Keratinocyte (primary cell): ENCODE data around the gene ABLIM2. TPM values are rescaled to one million over a fixed set of nuclear protein-coding genes. Genes with fewer than 3 reads are reported as not detected.

ENCODE experiments used
- DNase-seq: peaks from one replicate; pipeline ENCODE4 v3.0.0-alpha.2; 2011; ENCODE audit warnings: low read depth, missing footprints, low spot score
- FAIRE-seq: peaks from 2 replicates; lab custom pipeline; 2011; peaks lifted over from hg19 to GRCh38; lab: Jason Lieb, UNC
- H2AFZ ChIP-seq: 2 replicates; pipeline ENCODE4 v1.6.0; 2012; ENCODE audit warnings: low read length, control low read depth, inconsistent platforms; ENCODE audit not compliant: control insufficient read depth
- H3K27ac ChIP-seq: 2 replicates; pipeline ENCODE4 v1.5.1; 2011; ENCODE audit warnings: low read length; ENCODE audit not compliant: control insufficient read depth, insufficient read depth
- H3K27me3 ChIP-seq: 3 replicates; pipeline ENCODE4 v1.6.0; 2011; ENCODE audit warnings: low read length; ENCODE audit not compliant: control insufficient read depth, insufficient read depth; ENCODE audit errors: extremely low read depth
- H3K36me3 ChIP-seq, 2 experiments: 2 replicates in 1 of 2; 3 replicates in 1 of 2; pipeline ENCODE4 v1.5.1; 2011; ENCODE audit warnings: low read length in 2 of 2, mild to moderate bottlenecking in 1 of 2; ENCODE audit not compliant: control insufficient read depth in 2 of 2, insufficient read depth in 2 of 2; ENCODE audit errors: extremely low read depth in 1 of 2
- H3K4me1 ChIP-seq: 3 replicates; pipeline ENCODE4 v1.5.1; 2011; ENCODE audit warnings: low read length; ENCODE audit not compliant: control insufficient read depth, insufficient read depth; ENCODE audit errors: extremely low read depth
- H3K4me2 ChIP-seq: 3 replicates; pipeline ENCODE4 v1.6.0; 2011; ENCODE audit warnings: low read depth, low read length; ENCODE audit not compliant: control insufficient read depth, insufficient read depth; ENCODE audit errors: extremely low read depth
- H3K4me3 ChIP-seq, 3 experiments: fragments of 200-600 bp in 1 of 3; sonication (generic) in 1 of 3; 2 replicates in 2 of 3; 3 replicates in 1 of 3; pipeline ENCODE4 v1.5.1; 2011 to 2016; ENCODE audit warnings: low read length in 3 of 3, mild to moderate bottlenecking in 3 of 3, control low read depth in 2 of 3, inconsistent platforms in 1 of 3, low read depth in 1 of 3, mixed read lengths in 1 of 3, mixed run types in 1 of 3, moderate library complexity in 1 of 3; ENCODE audit not compliant: control insufficient read depth in 2 of 3, insufficient read depth in 2 of 3; ENCODE audit errors: extremely low read depth in 1 of 3
- H3K79me2 ChIP-seq: 2 replicates; pipeline ENCODE4 v1.6.0; 2012; ENCODE audit warnings: low read length; ENCODE audit not compliant: control insufficient read depth, insufficient read depth
- H3K9ac ChIP-seq: 3 replicates; pipeline ENCODE4 v1.6.0; 2011; ENCODE audit warnings: low read length; ENCODE audit not compliant: control insufficient read depth, insufficient read depth; ENCODE audit errors: extremely low read depth
- H3K9me1 ChIP-seq: 3 replicates; pipeline ENCODE4 v1.6.0; 2011; ENCODE audit warnings: low read length; ENCODE audit not compliant: control insufficient read depth, insufficient read depth; ENCODE audit errors: extremely low read depth
- H3K9me3 ChIP-seq: 2 replicates; pipeline ENCODE4 v1.5.1; 2012; ENCODE audit warnings: low read depth, low read length; ENCODE audit not compliant: control insufficient read depth
- H4K20me1 ChIP-seq: 3 replicates; pipeline ENCODE4 v1.6.0; 2011; ENCODE audit warnings: low read length; ENCODE audit not compliant: control insufficient read depth, insufficient read depth; ENCODE audit errors: extremely low read depth
- CTCF ChIP-seq, 3 experiments: IDR thresholded peaks in 1 of 3; conservative IDR thresholded peaks in 1 of 3; optimal IDR thresholded peaks in 1 of 3; 2 replicates in 2 of 3; 3 replicates in 1 of 3; pipeline versions ENCODE3 to v1.5.1; 2011; ENCODE audit warnings: low read length in 3 of 3, mild to moderate bottlenecking in 3 of 3, moderate library complexity in 2 of 3, control low read depth in 1 of 3, inconsistent platforms in 1 of 3; ENCODE audit not compliant: insufficient read depth in 2 of 3; ENCODE audit errors: extremely low read depth in 1 of 3
- EZH2 ChIP-seq: IDR thresholded peaks from one replicate; pipeline ENCODE4 v1.6.1; 2012; ENCODE audit warnings: inconsistent platforms, mild to moderate bottlenecking, low read length, moderate library complexity
- dilution Hi-C: fragments of 300-500 bp; cut with MboI; formaldehyde crosslinking; loops from one replicate; pipeline ENCODE4 v1.7.0; 2020; ENCODE audit warnings: low sequenced_read_pairs; ENCODE audit not compliant: extremely low pct_ligation_motif_present
- polyA plus RNA-seq, 5 experiments: library from polyadenylated mRNA; depleted of rRNA in 3 of 5; stranded (reverse) in 3 of 5; stranded (forward) in 1 of 5; unstranded in 1 of 5; fragments of >200 nt; gene quantifications; 1 replicate in 1 of 5; 2 replicates in 3 of 5; 3 replicates in 1 of 5; pipeline versions ENCODE4 v1.2.1 to v1.2.3, GENCODE V29; 2011 to 2012; ENCODE audit warnings: missing spikeins in 2 of 5, low read depth in 1 of 5, low replicate concordance in 1 of 5

Gene ABLIM2
- polyA plus RNA-seq, 1 donor (not counting 4 experiments of a cell fraction or from before 2014, with no cell fraction given): 0.94 TPM

- no peak overlapping the region for H3K9ac ChIP-seq
- H3K9me1 ChIP-seq: no peaks in the 10 kb centered on the region
- no peaks in the 10 kb centered on the region for H4K20me1 ChIP-seq
- H3K4me1 ChIP-seq: peaks cover 6% of the 10 kb centered on the region
- no peak overlapping the region for H3K4me2 ChIP-seq
- H3K4me3 ChIP-seq: no peak overlapping the region
- TF ChIP-seq CTCF (optimal IDR thresholded peaks at IDR 0.05 in 1 of 3, IDR thresholded peaks at IDR 0.05 in 1 of 3, conservative IDR thresholded peaks at IDR 0.05 in 1 of 3; ENCODE audit: extremely low read depth in 1 of 3, insufficient read depth in 2 of 3, low read length in 3 of 3) (no peak), EZH2 (no peak)
- no peaks in the 10 kb centered on the region for H3K9me3 ChIP-seq
- H3K27me3 ChIP-seq: peaks cover 21% of the 10 kb centered on the region
- FAIRE-seq (no peak), DNase-seq (no peak)
- no peaks in the 10 kb centered on the region for H3K79me2 ChIP-seq
- dilution Hi-C loops: no loop called here
- H2AFZ ChIP-seq: no peak overlapping the region
- H3K27ac ChIP-seq: no peak overlapping the region
- H3K36me3 ChIP-seq: no peaks in the 10 kb centered on the region
Observed at GRCh38 chr4:8153441-8153840, 5.2 kb downstream of the ABLIM2 start.

- Histone ChIP-seq H3K27ac (no peak overlapping the region), H3K4me2 (no peak overlapping the region), H2AFZ (no peak overlapping the region), H3K4me3 (no peak overlapping the region), H3K27me3 (peaks cover 16% of the 10 kb centered on the region), H3K9ac (no peak overlapping the region), H3K9me1 (no peaks in the 10 kb centered on the region), H3K79me2 (no peaks in the 10 kb centered on the region), H3K36me3 (no peaks in the 10 kb centered on the region), H4K20me1 (no peaks in the 10 kb centered on the region), H3K4me1 (peaks cover 4% of the 10 kb centered on the region), H3K9me3 (no peaks in the 10 kb centered on the region)
- FAIRE-seq (no peak), DNase-seq (no peak)
- dilution Hi-C loops: no loop called here
- TF ChIP-seq CTCF (optimal IDR thresholded peaks at IDR 0.05 in 1 of 3, IDR thresholded peaks at IDR 0.05 in 1 of 3, conservative IDR thresholded peaks at IDR 0.05 in 1 of 3; ENCODE audit: extremely low read depth in 1 of 3, insufficient read depth in 2 of 3, low read length in 3 of 3) (no peak), EZH2 (no peak)
Observed at GRCh38 chr4:8152865-8153257, 5.8 kb downstream of the ABLIM2 start.
